Esophagus muscularis mucosa (tissue), 4 donors: Measurements from ENCODE around the gene POU3F1. TPM values are rescaled to one million over a fixed set of nuclear protein-coding genes. Genes with fewer than 3 reads are reported as not detected.

ENCODE experiments used
- DNase-seq: peaks from one replicate; pipeline ENCODE4 v3.0.0-alpha.2; 2017; ENCODE audit errors: extremely low spot score
- H3K27ac ChIP-seq, 4 donors: fragments of 200-600 bp; sonication (generic); replicated peaks in 1 of 4; 1 replicate in 3 of 4; 2 replicates in 1 of 4; pipeline ENCODE4 v1.5.1; 2016 to 2019; ENCODE audit warnings: mild to moderate bottlenecking in 1 of 4
- H3K27me3 ChIP-seq, 4 donors: fragments of 200-600 bp; sonication (generic); one replicate each; pipeline versions ENCODE4 v1.5.1 to v1.6.0; 2016 to 2019
- H3K36me3 ChIP-seq, 4 donors: fragments of 200-600 bp; sonication (generic); one replicate each; pipeline ENCODE4 v1.5.1; 2016 to 2019
- H3K4me1 ChIP-seq, 4 donors: fragments of 200-600 bp; sonication (generic); one replicate each; pipeline ENCODE4 v1.5.1; 2016 to 2019
- H3K4me3 ChIP-seq, 4 donors: fragments of 200-600 bp; sonication (generic); 1 replicate in 2 of 4; 2 replicates in 2 of 4; pipeline ENCODE4 v1.5.1; 2016 to 2019; ENCODE audit warnings: mild to moderate bottlenecking in 4 of 4, moderate library complexity in 1 of 4
- H3K9me3 ChIP-seq, 4 donors: fragments of 200-600 bp; sonication (generic); 1 replicate in 3 of 4; 2 replicates in 1 of 4; pipeline ENCODE4 v1.5.1; 2016 to 2019
- EP300 ChIP-seq: sonication (generic); formaldehyde crosslinking; IDR thresholded peaks from one replicate; pipeline ENCODE4 v1.6.1; 2017; ENCODE audit warnings: antibody characterized with exemption
- POLR2A ChIP-seq: fragments of 450-650 bp; IDR thresholded peaks from one replicate; pipeline ENCODE4 v1.6.1; 2017; ENCODE audit warnings: antibody characterized with exemption, moderate library complexity, mild to moderate bottlenecking, low read depth
- POLR2AphosphoS5 ChIP-seq, 2 donors: sonication (generic); formaldehyde crosslinking; IDR thresholded peaks; one replicate each; pipeline ENCODE4 v1.6.1; 2017; ENCODE audit warnings: antibody characterized with exemption in 2 of 2
- WGBS: methylation state at CpG from one replicate; pipeline ENCODE4 v1.1.5; 2018; 5-methylcytosine and 5-hydroxymethylcytosine counted together
- intact Hi-C: fragments of 100-400 bp; cut with DNase I; formaldehyde crosslinking; loops from one replicate; pipeline ENCODE4 v1.15.1; 2023
- total RNA-seq, 4 donors: library from RNA; depleted of rRNA; stranded (reverse); fragments of >200 nt; gene quantifications; one replicate each; pipeline versions ENCODE4 v1.1.0 to v1.2.1, GENCODE V29; 2016
- TF ChIP-seq, protein P1 (sequence below), 3 experiments: fragments of 200-600 bp in 2 of 3; fragments of 450-650 bp in 1 of 3; sonication (generic) in 2 of 3; IDR thresholded peaks; one replicate each; pipeline ENCODE4 v1.5.1; 2017 to 2019; ENCODE audit warnings: antibody characterized with exemption in 3 of 3, mild to moderate bottlenecking in 2 of 3, moderate library complexity in 1 of 3

Gene POU3F1
- total RNA-seq, 4 donors from 2014 or later = 0.29 to 1.3 (median 0.33) TPM; not detected in 1

DNA sequence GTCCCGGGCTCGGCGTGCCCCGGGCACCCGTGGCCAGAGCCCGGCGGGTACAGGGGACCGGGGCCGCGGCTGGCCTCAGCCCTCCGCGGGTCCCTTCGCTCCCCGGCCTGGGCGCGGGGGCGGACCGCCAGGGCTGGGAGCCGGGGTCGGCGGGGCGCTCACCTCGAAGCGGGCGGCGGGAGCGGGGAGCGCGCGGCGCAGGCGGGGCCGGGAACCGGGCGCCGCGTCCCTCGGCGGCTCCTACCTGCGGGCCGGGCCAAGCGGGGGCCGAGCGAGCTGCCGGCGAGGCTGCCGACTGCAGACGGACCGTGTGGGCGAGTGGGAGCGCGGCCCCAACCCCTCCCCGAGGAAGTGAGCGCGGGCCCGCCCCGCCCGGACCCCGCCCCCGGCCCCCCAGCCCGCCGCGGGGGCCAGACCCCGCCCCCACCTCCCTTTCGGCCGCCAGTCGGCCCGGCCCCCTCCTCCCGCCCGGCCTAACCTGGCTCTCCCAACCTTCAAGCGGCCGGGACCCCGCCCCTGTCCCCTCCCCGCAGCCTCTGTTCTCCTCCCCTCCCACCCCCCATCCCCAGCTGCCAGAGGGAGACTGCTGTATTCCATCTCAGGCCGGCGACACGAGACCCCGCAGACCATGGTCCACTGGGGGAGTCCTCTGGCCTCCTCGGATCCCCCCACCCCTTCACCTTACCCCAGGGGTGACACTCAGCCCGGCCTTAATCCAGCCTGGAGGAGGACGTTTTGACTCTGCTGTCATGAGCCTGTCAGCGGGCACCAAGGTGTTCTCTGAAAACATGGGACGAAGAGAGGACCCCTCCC lies 41.2 kb downstream of the POU3F1 start, which contains the start of gene FHL3:
FHL3 (minus strand) TSS at position 320 of the 813 bp plus-strand sequence. CDS start 6,102 bp downstream, outside the sequence.
- Histone ChIP-seq H3K9me3 (no peaks in the 10 kb centered on the region), H3K4me1 (peaks cover 45 to 56% (median 51%) of the 10 kb centered on the region in 4 donors), H3K27me3 (no peaks in the 10 kb centered on the region), H3K4me3 (peak within 1 kb of the TSS; percentile 70 to 86 (median 72)), H3K36me3 (no peaks in the 10 kb centered on the region), H3K27ac (peak within 1 kb of the TSS; percentile 93 to 97 (median 95))
- WGBS = 31% methylated on average over 5 of the region's 83 CpGs
- TF ChIP-seq EP300 (no peak), POLR2A (no peak), POLR2AphosphoS5 (IDR thresholded peaks at IDR 0.05) (peak; percentile 52 to 81)
- TF ChIP-seq, protein P1, sequence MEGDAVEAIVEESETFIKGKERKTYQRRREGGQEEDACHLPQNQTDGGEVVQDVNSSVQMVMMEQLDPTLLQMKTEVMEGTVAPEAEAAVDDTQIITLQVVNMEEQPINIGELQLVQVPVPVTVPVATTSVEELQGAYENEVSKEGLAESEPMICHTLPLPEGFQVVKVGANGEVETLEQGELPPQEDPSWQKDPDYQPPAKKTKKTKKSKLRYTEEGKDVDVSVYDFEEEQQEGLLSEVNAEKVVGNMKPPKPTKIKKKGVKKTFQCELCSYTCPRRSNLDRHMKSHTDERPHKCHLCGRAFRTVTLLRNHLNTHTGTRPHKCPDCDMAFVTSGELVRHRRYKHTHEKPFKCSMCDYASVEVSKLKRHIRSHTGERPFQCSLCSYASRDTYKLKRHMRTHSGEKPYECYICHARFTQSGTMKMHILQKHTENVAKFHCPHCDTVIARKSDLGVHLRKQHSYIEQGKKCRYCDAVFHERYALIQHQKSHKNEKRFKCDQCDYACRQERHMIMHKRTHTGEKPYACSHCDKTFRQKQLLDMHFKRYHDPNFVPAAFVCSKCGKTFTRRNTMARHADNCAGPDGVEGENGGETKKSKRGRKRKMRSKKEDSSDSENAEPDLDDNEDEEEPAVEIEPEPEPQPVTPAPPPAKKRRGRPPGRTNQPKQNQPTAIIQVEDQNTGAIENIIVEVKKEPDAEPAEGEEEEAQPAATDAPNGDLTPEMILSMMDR (IDR thresholded peaks at IDR 0.05) = no peak
- DNase-seq = no peak
- intact Hi-C loops = no loop called here

GRCh38 chr1:38004284-38005108 lies 42.1 kb downstream of the POU3F1 start:
- WGBS = 3% methylated on average over 22 of the region's 26 CpGs
- no peak for TF ChIP-seq POLR2A
- TF ChIP-seq, protein P1 (IDR thresholded peaks at IDR 0.05) = no peak
- no peak for TF ChIP-seq POLR2AphosphoS5 (IDR thresholded peaks at IDR 0.05)
- TF ChIP-seq EP300 = no peak
- Histone ChIP-seq H3K4me1 (peaks cover 54 to 65% (median 60%) of the 10 kb centered on the region in 4 donors), H3K27me3 (no peaks in the 10 kb centered on the region), H3K27ac (peak overlapping the region; percentile 93 to 97 (median 95)), H3K36me3 (no peaks in the 10 kb centered on the region), H3K9me3 (no peaks in the 10 kb centered on the region), H3K4me3 (peak overlapping the region; percentile 70 to 86 (median 72))
- intact Hi-C loops = no loop called here
- no peak for DNase-seq

- peaks cover 0 to 7% (median 6%) of the 10 kb centered on the region in 4 donors for H3K36me3 ChIP-seq
- H3K4me3 ChIP-seq = peak overlapping the region; percentile 70 to 86 (median 72)
- no peaks in the 10 kb centered on the region for H3K9me3 ChIP-seq
- WGBS = 50% methylated on average over 8 of the region's 8 CpGs
- peaks cover 64 to 74% (median 70%) of the 10 kb centered on the region in 4 donors for H3K4me1 ChIP-seq
- TF ChIP-seq EP300 = no peak
- peak in 1 of 2 donors; percentile 10 for TF ChIP-seq POLR2AphosphoS5 (IDR thresholded peaks at IDR 0.05)
- intact Hi-C loops = no loop called here
- H3K27me3 ChIP-seq = no peaks in the 10 kb centered on the region
- DNase-seq = no peak
- peak overlapping the region; percentile 93 to 97 (median 95) for H3K27ac ChIP-seq
Measured at GRCh38 chr1:38003261-38004250, 43.0 kb downstream of the POU3F1 start.

GRCh38 chr1:38000529-38001455 lies 45.8 kb downstream of the POU3F1 start:
- TF ChIP-seq EP300 (no peak), POLR2AphosphoS5 (IDR thresholded peaks at IDR 0.05) (peak in 1 of 2 donors; percentile 17)
- Histone ChIP-seq H3K36me3 (peaks cover 0 to 24% (median 21%) of the 10 kb centered on the region in 4 donors), H3K9me3 (no peaks in the 10 kb centered on the region), H3K4me1 (peaks cover 87 to 95% (median 92%) of the 10 kb centered on the region in 4 donors), H3K27ac (peak overlapping the region; percentile 93 to 97 (median 95)), H3K4me3 (peak overlapping the region in 3 of 4 donors; percentile 0 to 41 (median 38)), H3K27me3 (no peaks in the 10 kb centered on the region)
- intact Hi-C loops = no loop called here
- WGBS = 30% methylated on average over 5 of the region's 13 CpGs
- DNase-seq = peak; percentile 92
